HEK293 (cell line): ENCODE data around the gene PDCL3.

Experiments
- CTCF ChIA-PET: fragments of 350-600 bp; formaldehyde crosslinking; extraction: SDS; loops from one replicate; lab custom pipeline; 2021; ENCODE audit warnings: antibody characterized with exemption; lab: Yijun Ruan, JAX
- POLR2A ChIA-PET: fragments of 300-600 bp; formaldehyde crosslinking; extraction: SDS; loops from one replicate; lab custom pipeline; 2020; ENCODE audit warnings: antibody characterized with exemption, inconsistent platforms; lab: Yijun Ruan, JAX
- H3K27ac ChIP-seq: fragments of 200-500 bp; sonication (Bioruptor generic); 2 replicates; pipeline ENCODE4 v1.5.1; 2014; ENCODE audit warnings: low read depth, low read length, control low read depth, inconsistent platforms; ENCODE audit errors: extremely low read depth
- H3K36me3 ChIP-seq, 2 experiments: fragments of 200-500 bp in 1 of 2; sonication (Bioruptor generic) in 1 of 2; 1 replicate in 1 of 2; 2 replicates in 1 of 2; pipeline ENCODE4 v1.5.1; 2014 to 2017; ENCODE audit warnings: inconsistent platforms in 2 of 2, low read length in 2 of 2; ENCODE audit not compliant: control insufficient read depth in 2 of 2, insufficient read depth in 1 of 2
- H3K4me1 ChIP-seq: fragments of 200-500 bp; sonication (Bioruptor generic); 2 replicates; pipeline ENCODE4 v1.5.1; 2014; ENCODE audit warnings: mild to moderate bottlenecking, low read length, inconsistent platforms; ENCODE audit not compliant: control insufficient read depth, insufficient read depth
- H3K4me3 ChIP-seq: 2 replicates; pipeline ENCODE4 v1.5.1; 2011; ENCODE audit warnings: low read depth, mild to moderate bottlenecking, control low read depth, low read length, moderate library complexity
- H3K9me3 ChIP-seq: fragments of 200-500 bp; sonication (Bioruptor generic); 2 replicates; pipeline ENCODE4 v1.5.1; 2014; ENCODE audit warnings: low read depth, low read length, inconsistent platforms; ENCODE audit not compliant: control insufficient read depth, insufficient read depth
- GLIS1 ChIP-seq: fragments of 450-650 bp; formaldehyde crosslinking; IDR thresholded peaks from 2 replicates; pipeline ENCODE4 v1.5.1; 2016; ENCODE audit warnings: missing biosample characterization, missing genetic modification characterization
- RBAK ChIP-seq: fragments of 450-650 bp; formaldehyde crosslinking; IDR thresholded peaks from 2 replicates; pipeline ENCODE4 v1.5.1; 2016; ENCODE audit warnings: missing biosample characterization, missing genetic modification characterization
- ZBTB48 ChIP-seq: fragments of 450-650 bp; formaldehyde crosslinking; IDR thresholded peaks from 2 replicates; pipeline ENCODE4 v1.5.1; 2016; ENCODE audit warnings: missing biosample characterization, missing genetic modification characterization
- ZBTB49 ChIP-seq: fragments of 450-650 bp; formaldehyde crosslinking; IDR thresholded peaks from 2 replicates; pipeline ENCODE4 v1.5.1; 2016; ENCODE audit warnings: missing biosample characterization, missing genetic modification characterization, low read depth
- ZNF140 ChIP-seq: fragments of 450-650 bp; formaldehyde crosslinking; IDR thresholded peaks from 2 replicates; pipeline ENCODE4 v1.5.1; 2016; ENCODE audit warnings: missing biosample characterization, missing genetic modification characterization
- ZNF37A ChIP-seq: fragments of 450-650 bp; IDR thresholded peaks from 2 replicates; pipeline ENCODE4 v1.5.1; 2018; ENCODE audit warnings: missing biosample characterization, missing genetic modification characterization
- ZNF394 ChIP-seq: fragments of 450-650 bp; formaldehyde crosslinking; IDR thresholded peaks from 2 replicates; pipeline ENCODE4 v1.5.1; 2016; ENCODE audit warnings: missing biosample characterization, missing genetic modification characterization, mild to moderate bottlenecking, moderate library complexity, borderline replicate concordance
- ZNF426 ChIP-seq: fragments of 450-650 bp; formaldehyde crosslinking; IDR thresholded peaks from 2 replicates; pipeline ENCODE4 v1.5.1; 2017; ENCODE audit warnings: missing biosample characterization, missing genetic modification characterization, mild to moderate bottlenecking, inconsistent platforms, moderate library complexity
- ZNF433 ChIP-seq: fragments of 450-650 bp; formaldehyde crosslinking; IDR thresholded peaks from 2 replicates; pipeline ENCODE4 v1.5.1; 2016; ENCODE audit warnings: missing biosample characterization, missing genetic modification characterization, low read depth
- ZNF48 ChIP-seq: fragments of 450-650 bp; formaldehyde crosslinking; IDR thresholded peaks from 2 replicates; pipeline ENCODE4 v1.5.1; 2016; ENCODE audit warnings: missing biosample characterization, missing genetic modification characterization
- ZNF513 ChIP-seq: fragments of 450-650 bp; IDR thresholded peaks from 2 replicates; pipeline ENCODE4 v1.5.1; 2018; ENCODE audit warnings: missing biosample characterization, missing genetic modification characterization
- ZNF518A ChIP-seq: fragments of 450-650 bp; formaldehyde crosslinking; conservative IDR thresholded peaks from 2 replicates; pipeline ENCODE4 v1.5.1; 2016; ENCODE audit warnings: low read depth, missing biosample characterization, missing genetic modification characterization
- ZNF544 ChIP-seq: fragments of 450-650 bp; formaldehyde crosslinking; IDR thresholded peaks from 2 replicates; pipeline ENCODE4 v1.5.0; 2017; ENCODE audit warnings: missing biosample characterization, missing genetic modification characterization
- ZNF555 ChIP-seq: fragments of 450-650 bp; formaldehyde crosslinking; conservative IDR thresholded peaks from 2 replicates; pipeline ENCODE4 v1.5.1; 2017; ENCODE audit warnings: missing biosample characterization, mild to moderate bottlenecking, missing genetic modification characterization, inconsistent platforms
- ZNF558 ChIP-seq: fragments of 450-650 bp; formaldehyde crosslinking; IDR thresholded peaks from 2 replicates; pipeline ENCODE4 v1.5.1; 2016; ENCODE audit warnings: missing biosample characterization, missing genetic modification characterization
- ZNF623 ChIP-seq: fragments of 450-650 bp; formaldehyde crosslinking; IDR thresholded peaks from 2 replicates; pipeline ENCODE4 v1.5.1; 2016; ENCODE audit warnings: missing biosample characterization, missing genetic modification characterization
- ZNF629 ChIP-seq: fragments of 450-650 bp; formaldehyde crosslinking; IDR thresholded peaks from 2 replicates; pipeline ENCODE4 v1.5.1; 2017; ENCODE audit warnings: missing biosample characterization, missing genetic modification characterization
- ZNF768 ChIP-seq: fragments of 450-650 bp; formaldehyde crosslinking; IDR thresholded peaks from 2 replicates; pipeline ENCODE4 v1.5.1; 2018; ENCODE audit warnings: missing biosample characterization, mild to moderate bottlenecking, missing genetic modification characterization
- ZNF830 ChIP-seq: fragments of 450-650 bp; IDR thresholded peaks from 2 replicates; pipeline ENCODE4 v1.5.0; 2018; ENCODE audit warnings: missing biosample characterization, missing genetic modification characterization, low read depth, mild to moderate bottlenecking, moderate library complexity
- ZSCAN16 ChIP-seq: fragments of 450-650 bp; formaldehyde crosslinking; IDR thresholded peaks from 2 replicates; pipeline ENCODE4 v1.5.1; 2016; ENCODE audit warnings: missing biosample characterization, missing genetic modification characterization

The PDCL3 gene

GRCh38 chr2:100551303-100551702, 11.5 kb upstream of the PDCL3 start:
- CTCF ChIA-PET = no interaction called here
- peak; percentile 46 for TF ChIP-seq ZNF555 (tag by site-specific recombination)
- 0 out of 2 replicates have a peak, but pooled peaks have one; percentile 13 for TF ChIP-seq ZNF433
- peak; percentile 74; the same call in 1 of the 2 replicates for TF ChIP-seq ZNF394 (tag by site-specific recombination)
- TF ChIP-seq ZNF513 (tag by site-specific recombination) = no peak
- TF ChIP-seq ZNF48 = no peak
- TF ChIP-seq ZNF830 = no peak
- peak; percentile 50 for TF ChIP-seq ZNF426 (tag by site-specific recombination)
- no peak for TF ChIP-seq ZBTB48
- TF ChIP-seq ZNF623 (tag by site-specific recombination) = peak; percentile 52
- 0 out of 2 replicates have a peak, but pooled peaks have one; percentile 29 for TF ChIP-seq ZNF558 (tag by site-specific recombination)
- no peak for TF ChIP-seq ZNF544 (tag by site-specific recombination)
- no peak for TF ChIP-seq ZSCAN16 (tag by site-specific recombination)
- no peak for TF ChIP-seq ZNF37A
- peak; percentile 67 for TF ChIP-seq ZNF518A (tag by site-specific recombination)
- 0 out of 2 replicates have a peak, but pooled peaks have one; percentile 27 for TF ChIP-seq ZNF140
- TF ChIP-seq ZBTB49 (tag by site-specific recombination) = no peak
- no peak for TF ChIP-seq ZNF629 (tag by site-specific recombination)
- TF ChIP-seq RBAK = no peak
- no peak for TF ChIP-seq GLIS1 (tag by site-specific recombination)
- no peak for TF ChIP-seq ZNF768
- Histone ChIP-seq H3K36me3 (no peaks in the 10 kb centered on the region), H3K4me1 (no peaks in the 10 kb centered on the region), H3K27ac (no peak overlapping the region), H3K4me3 (no peak overlapping the region), H3K9me3 (no peaks in the 10 kb centered on the region)
- POLR2A ChIA-PET = no interaction called here
